ENCODE data around the gene ERC1.

ERC1 gene

DNA sequence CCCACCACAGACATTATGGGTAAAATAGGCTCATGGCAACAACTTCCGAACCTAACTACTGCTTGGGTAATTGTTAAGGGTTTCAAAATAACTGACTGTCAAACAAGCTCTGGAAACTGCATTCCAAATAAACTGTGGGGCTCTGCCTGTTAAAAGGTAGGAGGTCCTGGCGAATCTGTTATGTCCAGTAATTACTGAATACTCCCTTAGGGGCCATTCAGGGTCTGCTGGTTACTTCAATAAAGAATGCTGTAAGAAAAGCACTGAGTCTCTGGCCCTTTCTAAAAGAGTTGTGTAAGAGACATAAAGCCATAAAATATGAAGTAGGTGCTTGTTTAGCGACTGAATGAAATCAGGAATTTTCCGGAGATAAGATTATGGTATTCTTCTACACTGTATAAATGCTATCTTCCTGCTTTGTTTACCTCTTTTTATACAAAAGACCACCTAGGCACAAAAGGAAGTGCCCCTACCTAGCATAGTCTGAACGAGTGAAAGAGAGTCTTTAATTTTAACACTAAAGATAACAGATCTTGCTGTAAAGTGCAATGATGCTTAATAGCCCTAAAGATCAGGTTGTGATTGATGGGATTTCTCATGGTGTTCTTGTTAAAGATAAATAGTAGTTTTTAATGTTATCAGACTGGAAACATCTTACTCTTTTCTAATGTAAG, 475.6 kb downstream of the ERC1 start:
- DNase-seq: no peak

DNA sequence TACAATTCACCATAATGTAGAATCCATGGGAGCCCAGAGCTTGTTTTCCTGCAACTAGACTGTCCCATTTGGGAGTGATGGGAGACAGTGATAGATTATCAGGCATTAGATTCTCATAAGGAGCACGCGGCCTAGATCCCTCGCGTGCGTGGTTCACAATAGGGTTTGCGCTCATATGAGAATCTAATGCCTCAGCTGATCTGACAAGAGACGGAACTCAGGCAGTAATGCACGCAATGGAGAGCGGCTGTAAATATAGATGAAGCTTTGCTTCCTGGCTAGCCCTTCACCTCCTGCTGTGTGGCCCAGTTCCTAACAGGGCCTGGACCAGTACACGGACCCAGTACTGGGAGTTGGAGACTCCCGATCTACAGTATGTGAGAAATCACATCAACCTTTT, 476.7 kb downstream of the ERC1 start:
- no peak for DNase-seq

DNA sequence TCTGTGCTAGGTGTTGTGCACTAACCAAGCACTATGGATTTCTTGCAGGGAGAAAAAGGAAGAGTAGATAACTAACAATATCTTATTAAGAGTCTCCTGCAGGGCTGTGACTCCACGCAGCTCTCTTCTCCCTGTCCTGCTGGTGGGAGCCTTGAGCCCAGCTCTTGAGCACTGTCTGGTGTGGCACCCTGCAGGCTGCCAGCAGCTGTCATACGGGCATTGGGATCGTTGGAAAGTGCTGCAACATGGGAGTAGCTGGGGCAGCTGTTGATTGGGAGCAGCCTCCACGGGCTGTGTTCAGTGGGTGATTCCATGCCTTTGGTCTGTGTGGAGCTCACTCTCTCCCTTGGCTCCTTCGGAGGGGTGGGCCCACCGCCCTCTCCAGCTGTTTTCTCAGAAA, 478.0 kb downstream of the ERC1 start:
- no peak for DNase-seq

DNA sequence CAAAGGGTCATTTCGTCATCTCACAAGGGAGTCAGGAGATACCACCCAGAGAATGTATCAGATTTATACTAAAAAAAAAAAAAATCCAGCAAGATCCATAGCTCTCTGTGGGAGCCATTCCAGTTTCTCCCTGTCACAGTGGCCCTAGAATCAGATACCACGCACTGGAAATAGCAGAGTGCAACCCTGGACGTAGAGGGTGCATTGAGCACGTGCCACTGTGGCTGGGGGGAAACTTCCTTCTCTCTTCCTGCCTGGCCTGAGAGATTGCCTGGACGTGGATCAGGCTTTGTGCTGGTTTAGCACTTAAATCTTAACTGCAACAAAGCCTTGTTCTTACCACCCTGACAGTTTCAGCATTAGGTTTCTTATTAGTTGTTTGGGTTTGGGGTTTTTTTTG, 479.0 kb downstream of the ERC1 start:
- DNase-seq: no peak

DNA sequence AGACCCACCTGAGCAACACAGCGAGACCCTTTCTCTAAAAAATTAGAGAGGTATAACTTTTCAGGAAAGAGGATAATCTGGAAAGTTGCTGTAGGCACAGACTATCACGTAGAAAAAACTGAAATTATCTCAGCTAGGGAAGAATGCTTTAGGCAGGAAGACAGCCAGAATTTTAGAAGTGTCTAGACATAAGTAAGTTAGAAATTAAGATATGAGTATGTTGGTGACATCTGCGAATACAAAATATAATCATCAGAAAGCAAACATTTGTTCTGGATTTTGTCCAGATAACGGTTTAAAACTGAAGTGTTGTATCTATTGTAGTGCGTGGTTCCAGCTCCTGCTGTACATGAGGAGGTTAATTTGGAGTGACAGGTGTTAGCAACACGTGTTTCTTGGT, 480.2 kb downstream of the ERC1 start:
- no peak for DNase-seq

- DNase-seq: no peak
These were observed 482.4 kb downstream of the ERC1 start for GRCh38 chr12:1473418-1473817.

DNA sequence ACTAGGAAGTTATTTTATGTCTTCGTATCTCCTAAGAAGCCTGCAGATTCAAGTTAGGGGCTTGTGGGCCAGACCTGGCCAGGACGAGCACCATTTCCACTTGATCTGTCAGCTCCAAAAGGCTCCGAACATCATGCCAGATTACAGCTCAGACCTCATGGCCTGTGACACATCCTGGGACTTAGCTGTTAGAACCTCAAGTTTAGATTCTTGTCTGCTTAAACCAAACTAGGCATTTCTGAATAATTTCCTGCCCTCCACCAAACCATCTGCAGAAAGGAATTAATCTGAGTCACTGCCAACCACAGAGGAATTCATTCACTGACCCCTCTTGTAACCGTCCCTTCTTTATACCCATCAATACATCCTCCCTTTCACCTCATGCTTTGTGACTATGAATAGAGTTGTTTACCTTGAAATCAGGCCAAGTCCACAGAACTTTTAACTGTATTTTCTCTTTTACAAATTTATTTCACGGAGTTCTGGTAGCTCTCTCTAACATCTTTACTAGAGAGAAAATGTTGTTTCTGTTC, 483.1 kb downstream of the ERC1 start:
- peak; percentile 20 for DNase-seq

DNA sequence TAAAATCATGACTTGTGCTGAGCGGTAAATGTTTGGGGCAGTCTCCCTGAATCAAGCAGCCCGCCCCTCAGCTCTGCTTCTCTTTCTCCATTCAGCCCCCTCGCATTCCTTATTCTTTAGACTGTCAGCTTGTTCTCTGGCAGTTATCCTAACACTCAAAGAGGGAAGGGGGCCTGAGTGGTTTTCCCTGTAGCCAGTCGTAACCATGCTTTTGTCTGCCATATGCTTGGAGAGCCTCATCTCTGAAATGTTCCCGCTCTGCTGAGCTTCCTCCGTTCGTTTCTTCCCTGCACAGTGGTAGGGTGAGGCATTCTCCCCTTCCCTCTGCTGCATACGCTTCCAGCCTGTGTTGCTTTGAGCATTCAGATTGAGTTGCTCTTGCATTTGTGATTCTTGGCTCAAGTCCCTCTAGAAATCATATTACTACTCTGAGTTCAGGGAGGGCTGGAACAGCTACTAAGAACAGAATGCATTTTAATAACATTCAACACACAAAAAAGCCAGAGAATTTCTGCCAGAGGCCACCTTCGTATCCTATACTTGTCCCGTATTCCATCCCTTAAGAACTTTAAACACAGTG, 483.6 kb downstream of the ERC1 start:
- peak; percentile 21 for DNase-seq

- DNase-seq: no peak
These were observed 488.6 kb downstream of the ERC1 start for GRCh38 chr12:1479645-1480044.

GRCh38 chr12:1481326-1481725, 490.3 kb downstream of the ERC1 start:
- DNase-seq: no peak

- DNase-seq: no peak
These were observed 490.9 kb downstream of the ERC1 start for GRCh38 chr12:1481906-1482305.

- no peak for DNase-seq
These were observed 497.9 kb downstream of the ERC1 start for GRCh38 chr12:1488908-1489381.

DNA sequence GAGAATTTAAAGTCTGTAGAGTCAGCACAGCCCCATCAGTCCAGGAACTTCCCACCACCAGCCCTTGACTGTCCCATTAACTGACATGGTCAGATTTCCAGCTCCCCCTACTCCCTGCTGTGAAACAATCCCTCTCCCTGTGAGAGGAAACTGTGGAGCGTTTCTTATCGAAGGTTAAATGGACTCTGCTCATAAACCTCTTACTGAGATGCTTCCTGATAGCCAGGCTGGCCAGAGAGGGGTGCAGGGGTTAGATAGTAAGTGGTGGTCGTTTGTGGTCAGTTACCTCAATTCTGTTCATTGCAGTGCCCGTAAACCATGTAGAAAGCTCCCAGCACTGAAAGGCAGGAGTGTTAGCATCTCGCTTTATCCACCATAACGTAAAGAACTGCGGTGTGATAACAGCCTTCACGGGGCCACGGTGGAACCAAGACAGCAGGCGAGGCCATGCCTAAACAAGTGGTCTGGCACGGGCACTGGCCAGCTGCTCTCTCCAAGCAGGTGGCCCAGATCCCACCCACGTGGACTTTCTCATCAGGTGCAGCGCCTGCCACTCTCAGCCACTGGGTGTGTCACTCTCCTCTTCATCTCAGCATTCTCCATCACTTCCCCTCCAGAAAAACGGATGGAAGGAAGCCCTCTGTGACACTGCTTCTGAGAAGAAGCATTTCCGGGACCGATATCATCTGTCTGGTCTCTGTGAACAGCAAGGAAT, 501.1 kb downstream of the ERC1 start:
- DNase-seq: no peak

DNA sequence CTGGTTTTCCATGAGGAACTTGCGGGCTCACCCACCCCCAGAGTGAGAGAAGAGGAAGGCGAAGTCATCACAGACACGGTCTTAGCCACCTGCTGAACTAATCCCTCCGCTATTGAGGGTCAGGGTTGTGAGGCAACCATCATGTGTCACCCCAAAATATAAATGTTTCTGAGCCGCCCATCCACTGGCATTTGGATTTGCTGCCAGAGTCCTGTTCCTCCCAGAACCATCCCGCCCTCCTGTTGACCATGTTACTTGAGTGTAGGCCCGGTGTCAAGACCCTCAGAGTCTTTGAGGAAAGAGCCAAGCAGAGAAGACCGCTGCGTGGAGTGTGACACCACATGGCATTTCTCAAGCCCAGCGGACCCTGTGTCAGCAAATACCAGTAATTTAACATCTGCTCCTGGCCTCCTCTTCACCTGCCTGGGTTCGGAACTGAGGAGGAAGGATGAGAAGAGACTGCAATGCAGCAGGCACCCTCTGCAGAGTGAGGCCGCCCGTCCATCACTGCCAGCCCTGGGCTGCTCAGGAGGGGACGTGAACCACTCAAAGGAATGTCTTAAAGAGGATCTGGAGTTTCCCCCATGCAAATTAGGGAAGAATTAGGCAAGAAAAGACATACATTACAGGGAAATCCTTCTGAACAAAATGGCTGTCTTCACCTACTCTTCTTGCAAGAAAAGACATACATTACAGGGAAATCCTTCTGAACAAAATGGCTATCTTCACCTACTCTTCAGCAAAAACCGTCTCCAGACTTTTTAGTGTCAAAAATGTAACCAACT, 502.9 kb downstream of the ERC1 start:
- no peak for DNase-seq

DNA sequence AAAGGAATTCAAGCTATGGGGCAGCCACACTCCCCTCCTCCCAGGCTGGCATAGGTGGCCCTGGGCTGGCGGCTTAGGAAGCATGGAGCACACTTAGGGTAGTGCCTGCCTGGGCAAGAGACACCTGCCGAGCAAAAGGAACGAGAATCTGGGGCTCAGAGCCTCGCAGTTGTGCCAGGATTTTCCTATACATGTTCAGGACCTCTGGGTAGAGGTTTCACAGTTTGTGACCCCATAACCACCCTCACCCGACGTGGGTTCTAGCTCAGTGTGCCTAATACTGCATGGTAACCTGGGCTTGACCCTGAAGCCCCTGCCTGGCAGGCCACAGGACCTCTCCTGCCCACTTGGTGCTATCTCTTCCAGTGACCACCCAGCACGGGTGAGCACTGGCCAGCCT, 503.8 kb downstream of the ERC1 start:
- DNase-seq: no peak

GRCh38 chr12:1496162-1496900, 505.3 kb downstream of the ERC1 start:
- DNase-seq: no peak

DNA sequence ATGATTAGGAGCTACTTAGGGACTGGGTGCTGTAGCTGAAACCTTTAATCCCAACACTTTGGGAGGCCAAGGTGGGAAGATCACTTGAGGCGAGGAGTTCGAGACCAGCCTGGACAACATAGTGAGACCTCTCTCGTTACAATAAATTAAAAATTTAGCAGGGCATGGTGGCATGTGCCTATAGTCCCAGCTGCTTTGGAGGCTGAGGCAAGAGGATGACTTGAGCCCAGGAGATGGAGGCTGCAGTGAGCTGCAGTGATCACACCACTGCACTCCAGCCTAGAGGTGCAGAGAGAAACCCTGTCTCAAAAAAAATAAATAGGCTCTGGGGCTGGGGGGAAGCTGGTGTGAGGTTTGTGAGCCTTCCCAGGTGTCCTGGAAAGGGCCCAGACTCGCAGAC, 506.1 kb downstream of the ERC1 start:
- no peak for DNase-seq

- DNase-seq: no peak
These were observed 507.2 kb downstream of the ERC1 start for GRCh38 chr12:1498199-1498740.

GRCh38 chr12:1499351-1499750, 508.3 kb downstream of the ERC1 start:
- no peak for DNase-seq

DNA sequence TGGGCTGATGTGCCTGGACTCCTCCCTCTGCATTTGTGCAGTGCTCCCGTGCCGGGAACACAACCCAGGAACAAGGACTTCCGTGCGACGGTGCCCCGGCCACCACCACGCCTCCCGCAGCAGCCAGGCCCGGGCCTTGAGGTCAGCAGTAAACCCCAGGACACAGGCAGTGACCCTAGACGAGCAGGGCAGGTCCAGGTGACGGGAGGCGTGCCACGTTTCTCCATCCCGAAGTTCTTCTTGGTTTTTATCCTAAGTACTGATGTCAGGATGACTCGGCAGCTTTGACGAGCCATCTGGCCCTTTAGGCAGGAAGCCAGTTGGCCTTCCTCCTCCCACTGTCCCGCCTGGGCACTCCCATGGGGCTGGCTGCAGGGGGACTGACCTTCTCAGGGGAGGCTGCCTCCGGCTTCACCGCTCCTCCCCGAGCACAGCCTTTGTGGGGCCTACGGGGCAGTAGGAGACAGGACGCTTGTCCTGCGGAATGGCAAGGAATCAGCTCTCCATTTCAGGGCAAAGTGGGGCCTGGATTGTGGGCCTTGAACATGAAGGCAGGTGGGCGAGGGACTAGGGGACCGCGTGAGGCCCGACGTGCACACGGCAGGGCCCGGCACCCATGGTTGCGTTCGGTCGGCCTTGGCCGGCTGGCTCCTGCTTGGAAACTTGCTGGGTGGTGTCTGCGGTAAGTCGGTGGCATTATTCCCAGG, 509.2 kb downstream of the ERC1 start:
- no peak for DNase-seq

DNA sequence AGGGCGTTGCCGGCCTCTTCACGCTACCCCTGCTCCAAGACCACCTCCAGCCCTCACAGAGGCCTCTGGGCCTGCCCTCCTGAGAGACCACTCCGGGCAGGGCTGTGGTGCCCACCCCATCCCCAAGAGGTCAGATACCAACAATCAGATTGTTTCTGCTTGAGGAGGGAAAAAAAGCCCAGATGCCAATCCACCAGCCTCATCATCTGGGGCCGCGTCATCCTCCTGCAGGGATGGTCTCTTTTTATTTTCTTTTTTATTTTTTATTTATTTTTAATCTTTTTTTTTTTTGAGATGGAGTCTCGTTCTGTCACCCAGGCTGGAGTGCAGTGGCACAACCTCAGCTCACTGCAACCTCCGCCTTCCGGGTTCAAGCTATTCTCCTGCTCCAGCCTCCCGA, 510.0 kb downstream of the ERC1 start:
- DNase-seq: no peak

Data from DMS153 (cell line).